Loucy (cell line): Measurements from ENCODE around the gene TCL1A.

Source experiments
- EZH2phosphoT487 ChIP-seq: fragments of 200-600 bp; IDR thresholded peaks from 2 replicates; pipeline ENCODE4 v1.6.1; 2018; ENCODE audit warnings: antibody characterized with exemption, mild to moderate bottlenecking, moderate library complexity, borderline replicate concordance
- TF ChIP-seq, protein P1 (sequence below): fragments of 200-600 bp; sonication (generic); conservative IDR thresholded peaks from 2 replicates; pipeline ENCODE4 v1.5.1; 2014; ENCODE audit warnings: mild to moderate bottlenecking, antibody characterized with exemption, low read length

DNA sequence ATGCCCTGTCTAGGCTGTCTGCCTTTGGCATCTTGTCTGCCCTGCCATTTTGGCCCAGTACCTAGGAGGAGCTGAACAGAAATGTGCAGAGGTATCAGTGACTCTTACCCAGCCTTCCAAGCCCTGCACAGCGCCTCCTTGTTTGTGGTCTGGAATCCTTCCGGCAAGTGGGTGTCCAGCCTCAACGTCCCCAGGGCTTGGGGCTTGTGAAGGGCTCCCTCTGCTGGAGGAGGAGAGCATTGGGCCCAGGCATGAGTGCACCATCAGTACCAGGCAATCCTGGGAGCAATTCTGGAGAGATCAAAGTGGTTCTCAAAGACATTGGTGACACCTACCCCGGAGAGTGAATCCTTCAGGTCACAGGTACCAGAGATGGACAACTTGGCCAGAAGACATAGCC lies 30.1 kb downstream of the TCL1A start:
- TF ChIP-seq, protein P1, sequence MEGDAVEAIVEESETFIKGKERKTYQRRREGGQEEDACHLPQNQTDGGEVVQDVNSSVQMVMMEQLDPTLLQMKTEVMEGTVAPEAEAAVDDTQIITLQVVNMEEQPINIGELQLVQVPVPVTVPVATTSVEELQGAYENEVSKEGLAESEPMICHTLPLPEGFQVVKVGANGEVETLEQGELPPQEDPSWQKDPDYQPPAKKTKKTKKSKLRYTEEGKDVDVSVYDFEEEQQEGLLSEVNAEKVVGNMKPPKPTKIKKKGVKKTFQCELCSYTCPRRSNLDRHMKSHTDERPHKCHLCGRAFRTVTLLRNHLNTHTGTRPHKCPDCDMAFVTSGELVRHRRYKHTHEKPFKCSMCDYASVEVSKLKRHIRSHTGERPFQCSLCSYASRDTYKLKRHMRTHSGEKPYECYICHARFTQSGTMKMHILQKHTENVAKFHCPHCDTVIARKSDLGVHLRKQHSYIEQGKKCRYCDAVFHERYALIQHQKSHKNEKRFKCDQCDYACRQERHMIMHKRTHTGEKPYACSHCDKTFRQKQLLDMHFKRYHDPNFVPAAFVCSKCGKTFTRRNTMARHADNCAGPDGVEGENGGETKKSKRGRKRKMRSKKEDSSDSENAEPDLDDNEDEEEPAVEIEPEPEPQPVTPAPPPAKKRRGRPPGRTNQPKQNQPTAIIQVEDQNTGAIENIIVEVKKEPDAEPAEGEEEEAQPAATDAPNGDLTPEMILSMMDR, result peak; percentile 96
- TF ChIP-seq EZH2phosphoT487, result no peak
